ENCODE results near the gene B3GAT1.
"Not testable (repeated sequence)": the region's sequence is repeated elsewhere in the genome, so short reads cannot be mapped to it uniquely, and the experiment has no call there.

The B3GAT1 gene

GRCh38 chr11:134452838-134453155 lies 40.8 kb upstream of the B3GAT1 start:
- H3K9me3 ChIP-seq (ENCODE audit: control insufficient read depth in 1 of 2, low read length in 2 of 2), result peaks cover 6% of the 10 kb centered on the region in 2 donors
- no peak overlapping the region for H3K4me3 ChIP-seq (ENCODE audit: low read depth in 1 of 2, low read length in 2 of 2)
- H3K4me1 ChIP-seq (ENCODE audit: control insufficient read depth in 1 of 2, insufficient read depth in 2 of 2, low read length in 2 of 2), result no peaks in the 10 kb centered on the region
- H3K27ac ChIP-seq (ENCODE audit: low read depth, low read length), result no peak overlapping the region
- no peaks in the 10 kb centered on the region for H3K36me3 ChIP-seq (ENCODE audit: control insufficient read depth in 1 of 2, insufficient read depth in 2 of 2, low read length in 2 of 2)
- no peaks in the 10 kb centered on the region for H3K27me3 ChIP-seq (ENCODE audit: control insufficient read depth in 1 of 2, insufficient read depth in 2 of 2, low read length in 2 of 2)
- no peak overlapping the region for H3K9ac ChIP-seq (ENCODE audit: low read depth in 1 of 2, low read length in 2 of 2)

- Histone ChIP-seq H3K4me3 (ENCODE audit: low read depth in 1 of 2, low read length in 2 of 2) (no peak overlapping the region), H3K9ac (ENCODE audit: low read depth in 1 of 2, low read length in 2 of 2) (no peak overlapping the region), H3K4me1 (ENCODE audit: control insufficient read depth in 1 of 2, insufficient read depth in 2 of 2, low read length in 2 of 2) (no peaks in the 10 kb centered on the region), H3K27me3 (ENCODE audit: control insufficient read depth in 1 of 2, insufficient read depth in 2 of 2, low read length in 2 of 2) (no peaks in the 10 kb centered on the region), H3K36me3 (ENCODE audit: control insufficient read depth in 1 of 2, insufficient read depth in 2 of 2, low read length in 2 of 2) (no peaks in the 10 kb centered on the region), H3K9me3 (ENCODE audit: control insufficient read depth in 1 of 2, low read length in 2 of 2) (peaks cover 4 to 5% of the 10 kb centered on the region in 2 donors), H3K27ac (ENCODE audit: low read depth, low read length) (no peak overlapping the region)
Measured at GRCh38 chr11:134452026-134452837, 40.2 kb upstream of the B3GAT1 start.

- Histone ChIP-seq H3K4me1 (ENCODE audit: control insufficient read depth in 1 of 2, insufficient read depth in 2 of 2, low read length in 2 of 2) (no peaks in the 10 kb centered on the region), H3K4me3 (ENCODE audit: low read depth in 1 of 2, low read length in 2 of 2) (no peak overlapping the region), H3K9ac (ENCODE audit: low read depth in 1 of 2, low read length in 2 of 2) (no peak overlapping the region), H3K9me3 (ENCODE audit: control insufficient read depth in 1 of 2, low read length in 2 of 2) (no peaks in the 10 kb centered on the region), H3K27ac (ENCODE audit: low read depth, low read length) (no peak overlapping the region), H3K36me3 (ENCODE audit: control insufficient read depth in 1 of 2, insufficient read depth in 2 of 2, low read length in 2 of 2) (no peaks in the 10 kb centered on the region), H3K27me3 (ENCODE audit: control insufficient read depth in 1 of 2, insufficient read depth in 2 of 2, low read length in 2 of 2) (no peaks in the 10 kb centered on the region)
Measured at GRCh38 chr11:134450186-134450585, 38.1 kb upstream of the B3GAT1 start.

- Histone ChIP-seq H3K36me3 (ENCODE audit: control insufficient read depth in 1 of 2, insufficient read depth in 2 of 2, low read length in 2 of 2) (no peaks in the 10 kb centered on the region), H3K4me3 (ENCODE audit: low read depth in 1 of 2, low read length in 2 of 2) (no peak overlapping the region), H3K27me3 (ENCODE audit: control insufficient read depth in 1 of 2, insufficient read depth in 2 of 2, low read length in 2 of 2) (no peaks in the 10 kb centered on the region), H3K27ac (ENCODE audit: low read depth, low read length) (no peak overlapping the region), H3K4me1 (ENCODE audit: control insufficient read depth in 1 of 2, insufficient read depth in 2 of 2, low read length in 2 of 2) (no peaks in the 10 kb centered on the region), H3K9me3 (ENCODE audit: control insufficient read depth in 1 of 2, low read length in 2 of 2) (no peaks in the 10 kb centered on the region), H3K9ac (ENCODE audit: low read depth in 1 of 2, low read length in 2 of 2) (no peak overlapping the region)
Measured at GRCh38 chr11:134449713-134450112, 37.7 kb upstream of the B3GAT1 start.

- no peaks in the 10 kb centered on the region for H3K4me1 ChIP-seq (ENCODE audit: control insufficient read depth in 1 of 2, insufficient read depth in 2 of 2, low read length in 2 of 2)
- H3K27me3 ChIP-seq (ENCODE audit: control insufficient read depth in 1 of 2, insufficient read depth in 2 of 2, low read length in 2 of 2), result no peaks in the 10 kb centered on the region
- H3K9me3 ChIP-seq (ENCODE audit: control insufficient read depth in 1 of 2, low read length in 2 of 2), result no peaks in the 10 kb centered on the region
- no peak overlapping the region for H3K9ac ChIP-seq (ENCODE audit: low read depth in 1 of 2, low read length in 2 of 2)
- H3K27ac ChIP-seq (ENCODE audit: low read depth, low read length), result no peak overlapping the region
- H3K36me3 ChIP-seq (ENCODE audit: control insufficient read depth in 1 of 2, insufficient read depth in 2 of 2, low read length in 2 of 2), result no peaks in the 10 kb centered on the region
- H3K4me3 ChIP-seq (ENCODE audit: low read depth in 1 of 2, low read length in 2 of 2), result no peak overlapping the region
Measured at GRCh38 chr11:134449051-134449450, 37.0 kb upstream of the B3GAT1 start.

- H3K4me3 ChIP-seq (ENCODE audit: low read depth in 1 of 2, low read length in 2 of 2), result no peak overlapping the region
- H3K9ac ChIP-seq (ENCODE audit: low read depth in 1 of 2, low read length in 2 of 2), result no peak overlapping the region
- no peaks in the 10 kb centered on the region for H3K9me3 ChIP-seq (ENCODE audit: control insufficient read depth in 1 of 2, low read length in 2 of 2)
- H3K27ac ChIP-seq (ENCODE audit: low read depth, low read length), result no peak overlapping the region
- H3K36me3 ChIP-seq (ENCODE audit: control insufficient read depth in 1 of 2, insufficient read depth in 2 of 2, low read length in 2 of 2), result no peaks in the 10 kb centered on the region
- no peaks in the 10 kb centered on the region for H3K4me1 ChIP-seq (ENCODE audit: control insufficient read depth in 1 of 2, insufficient read depth in 2 of 2, low read length in 2 of 2)
- no peaks in the 10 kb centered on the region for H3K27me3 ChIP-seq (ENCODE audit: control insufficient read depth in 1 of 2, insufficient read depth in 2 of 2, low read length in 2 of 2)
Measured at GRCh38 chr11:134447696-134448095, 35.7 kb upstream of the B3GAT1 start.

- Histone ChIP-seq H3K36me3 (ENCODE audit: control insufficient read depth in 1 of 2, insufficient read depth in 2 of 2, low read length in 2 of 2) (no peaks in the 10 kb centered on the region), H3K9ac (ENCODE audit: low read depth in 1 of 2, low read length in 2 of 2) (no peak overlapping the region), H3K9me3 (ENCODE audit: control insufficient read depth in 1 of 2, low read length in 2 of 2) (no peaks in the 10 kb centered on the region), H3K4me1 (ENCODE audit: control insufficient read depth in 1 of 2, insufficient read depth in 2 of 2, low read length in 2 of 2) (no peaks in the 10 kb centered on the region), H3K4me3 (ENCODE audit: low read depth in 1 of 2, low read length in 2 of 2) (no peak overlapping the region), H3K27ac (ENCODE audit: low read depth, low read length) (no peak overlapping the region), H3K27me3 (ENCODE audit: control insufficient read depth in 1 of 2, insufficient read depth in 2 of 2, low read length in 2 of 2) (no peaks in the 10 kb centered on the region)
Measured at GRCh38 chr11:134445601-134446325, 33.7 kb upstream of the B3GAT1 start.

- not testable (repeated sequence) for H3K4me3 ChIP-seq (ENCODE audit: low read depth in 1 of 2, low read length in 2 of 2); H3K9ac ChIP-seq (ENCODE audit: low read depth in 1 of 2, low read length in 2 of 2); H3K9me3 ChIP-seq (ENCODE audit: control insufficient read depth in 1 of 2, low read length in 2 of 2); H3K4me1 ChIP-seq (ENCODE audit: control insufficient read depth in 1 of 2, insufficient read depth in 2 of 2, low read length in 2 of 2); H3K27ac ChIP-seq (ENCODE audit: low read depth, low read length); H3K27me3 ChIP-seq (ENCODE audit: control insufficient read depth in 1 of 2, insufficient read depth in 2 of 2, low read length in 2 of 2); H3K36me3 ChIP-seq (ENCODE audit: control insufficient read depth in 1 of 2, insufficient read depth in 2 of 2, low read length in 2 of 2)
Measured at GRCh38 chr11:134444160-134445108, 32.4 kb upstream of the B3GAT1 start.

- Histone ChIP-seq H3K9ac (ENCODE audit: low read depth in 1 of 2, low read length in 2 of 2) (no peak overlapping the region), H3K27ac (ENCODE audit: low read depth, low read length) (no peak overlapping the region), H3K4me3 (ENCODE audit: low read depth in 1 of 2, low read length in 2 of 2) (no peak overlapping the region), H3K36me3 (ENCODE audit: control insufficient read depth in 1 of 2, insufficient read depth in 2 of 2, low read length in 2 of 2) (no peaks in the 10 kb centered on the region), H3K4me1 (ENCODE audit: control insufficient read depth in 1 of 2, insufficient read depth in 2 of 2, low read length in 2 of 2) (peaks cover 9 to 14% of the 10 kb centered on the region in 2 donors), H3K9me3 (ENCODE audit: control insufficient read depth in 1 of 2, low read length in 2 of 2) (no peaks in the 10 kb centered on the region), H3K27me3 (ENCODE audit: control insufficient read depth in 1 of 2, insufficient read depth in 2 of 2, low read length in 2 of 2) (no peaks in the 10 kb centered on the region)
Measured at GRCh38 chr11:134443246-134443645, 31.2 kb upstream of the B3GAT1 start.

GRCh38 chr11:134442246-134442645 lies 30.2 kb upstream of the B3GAT1 start:
- no peaks in the 10 kb centered on the region for H3K9me3 ChIP-seq (ENCODE audit: control insufficient read depth in 1 of 2, low read length in 2 of 2)
- no peak overlapping the region for H3K9ac ChIP-seq (ENCODE audit: low read depth in 1 of 2, low read length in 2 of 2)
- H3K4me1 ChIP-seq (ENCODE audit: control insufficient read depth in 1 of 2, insufficient read depth in 2 of 2, low read length in 2 of 2), result peaks cover 12 to 16% of the 10 kb centered on the region in 2 donors
- H3K27ac ChIP-seq (ENCODE audit: low read depth, low read length), result no peak overlapping the region
- H3K36me3 ChIP-seq (ENCODE audit: control insufficient read depth in 1 of 2, insufficient read depth in 2 of 2, low read length in 2 of 2), result no peaks in the 10 kb centered on the region
- no peaks in the 10 kb centered on the region for H3K27me3 ChIP-seq (ENCODE audit: control insufficient read depth in 1 of 2, insufficient read depth in 2 of 2, low read length in 2 of 2)
- no peak overlapping the region for H3K4me3 ChIP-seq (ENCODE audit: low read depth in 1 of 2, low read length in 2 of 2)

All from duodenal mucosa (tissue), 2 donors.